Stimulated activated CD8-positive, alpha-beta memory T cell treated with anti-CD3 and anti-CD28 coated beads, Interleukin-7, amount 100 ng/mL, for 4 hours (primary cell): Measurements from ENCODE around the gene CPNE5.

Experiments used
- DNase-seq, 2 donors: peaks; one replicate each; pipeline ENCODE4 v3.0.0-alpha.2; 2020; ENCODE audit warnings: low read depth in 2 of 2

Gene CPNE5

DNA sequence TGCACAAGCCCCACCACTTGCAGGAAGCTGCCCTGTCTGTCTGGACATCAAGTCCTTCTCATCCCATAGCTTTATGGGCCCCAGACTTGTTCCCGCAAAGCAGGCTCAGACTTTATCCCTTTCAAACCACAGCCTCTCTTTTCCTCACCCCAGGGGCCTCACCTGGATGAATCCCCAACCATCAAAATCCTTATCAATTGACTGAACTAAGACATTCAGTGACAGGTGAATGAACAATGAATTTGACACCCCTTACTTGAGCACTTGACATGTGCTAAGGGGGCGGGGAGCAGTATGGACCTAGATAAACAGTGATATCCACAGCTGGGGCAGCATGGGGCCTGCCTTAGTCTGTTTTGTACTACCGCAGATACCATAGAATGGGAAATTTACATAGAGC lies 136.6 kb downstream of the CPNE5 start:
- DNase-seq = no peak

DNA sequence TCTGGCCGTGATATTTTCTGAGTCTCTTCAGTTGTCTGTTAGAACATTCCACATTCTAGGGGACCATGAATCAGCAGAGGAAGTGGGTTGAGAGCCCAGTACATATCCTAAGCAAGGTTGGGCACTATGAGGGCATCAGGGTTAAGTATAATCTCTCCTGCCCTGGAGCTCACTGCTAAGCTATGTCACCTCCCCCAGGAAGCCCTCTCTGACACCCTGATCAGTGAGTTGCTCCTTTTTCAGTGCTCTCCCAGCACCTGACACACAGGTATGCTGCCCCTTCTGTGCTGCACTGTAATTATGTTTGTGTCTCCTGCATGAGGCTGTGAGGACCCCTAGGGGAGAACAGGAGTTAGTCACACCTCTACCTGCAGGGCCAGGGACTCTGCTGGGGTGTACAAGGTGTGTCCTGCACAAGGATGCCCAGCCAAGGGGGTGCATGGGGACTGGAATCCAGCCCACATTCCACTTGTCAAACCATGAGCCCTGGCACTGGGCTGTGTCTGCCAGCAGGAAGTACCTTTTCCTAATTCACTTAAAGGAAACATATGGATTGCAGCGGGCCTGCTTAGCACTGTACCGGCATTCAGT lies 137.7 kb downstream of the CPNE5 start:
- DNase-seq = no peak

- DNase-seq = no peak
Measured at GRCh38 chr6:36700831-36701230, 138.4 kb downstream of the CPNE5 start.

DNA sequence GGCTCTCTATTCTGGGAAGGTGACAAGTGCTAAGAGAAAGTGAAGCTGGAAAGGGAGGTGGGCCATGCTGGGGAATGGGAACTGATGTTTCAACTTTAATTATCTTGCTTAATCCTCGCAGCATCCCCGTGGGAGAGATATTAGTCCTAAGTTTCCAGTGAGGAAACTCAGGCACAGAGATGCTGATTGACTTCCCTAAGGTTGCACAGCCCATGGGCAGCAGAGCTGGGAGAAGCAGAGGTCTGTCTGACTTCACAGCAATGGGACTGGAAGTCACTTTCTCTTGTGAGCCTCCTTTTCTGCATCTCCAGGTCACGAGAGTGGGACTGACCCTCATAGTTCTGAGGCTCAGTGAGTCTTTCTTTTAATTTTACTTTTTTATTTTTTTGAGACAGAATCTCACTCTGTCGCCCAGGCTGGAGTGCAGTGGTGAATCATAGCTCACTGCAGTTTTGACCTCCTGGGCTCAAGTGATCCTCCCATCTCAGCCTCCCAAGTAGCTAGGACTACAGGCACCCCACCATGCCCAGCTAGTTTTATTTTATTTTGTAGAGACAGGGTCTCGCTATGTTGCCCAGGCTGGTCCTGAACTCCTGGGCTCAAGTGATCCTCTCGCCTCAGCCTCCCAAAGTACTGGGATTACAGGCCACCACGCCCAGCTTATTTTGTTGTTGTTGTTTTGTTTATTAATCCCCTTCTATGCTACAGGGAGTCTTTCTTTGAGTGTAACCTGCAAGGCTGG lies 139.0 kb downstream of the CPNE5 start:
- DNase-seq = no peak

- DNase-seq = no peak
Measured at GRCh38 chr6:36699348-36699747, 139.9 kb downstream of the CPNE5 start.

DNA sequence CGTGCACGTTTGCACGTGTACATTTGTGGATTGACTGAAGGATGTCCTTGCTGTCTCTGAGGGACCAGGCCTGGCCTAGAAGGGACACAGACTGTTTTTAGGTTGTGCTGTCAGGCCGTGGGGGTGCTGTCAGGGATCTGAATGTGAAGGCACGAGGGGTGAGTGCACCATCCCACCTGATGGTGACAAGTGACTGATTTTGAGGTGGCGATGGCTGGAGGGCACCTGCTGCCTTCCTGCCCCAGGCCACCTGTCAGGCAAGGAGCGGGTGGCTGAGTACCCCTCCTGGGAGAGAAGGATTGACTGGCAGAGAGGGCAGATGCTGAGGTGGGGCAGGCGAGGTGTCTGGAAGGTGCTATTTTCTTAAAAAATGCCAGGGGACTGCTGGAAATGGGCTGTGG lies 140.4 kb downstream of the CPNE5 start:
- no peak for DNase-seq

GRCh38 chr6:36698196-36698595 lies 141.0 kb downstream of the CPNE5 start:
- DNase-seq = no peak

DNA sequence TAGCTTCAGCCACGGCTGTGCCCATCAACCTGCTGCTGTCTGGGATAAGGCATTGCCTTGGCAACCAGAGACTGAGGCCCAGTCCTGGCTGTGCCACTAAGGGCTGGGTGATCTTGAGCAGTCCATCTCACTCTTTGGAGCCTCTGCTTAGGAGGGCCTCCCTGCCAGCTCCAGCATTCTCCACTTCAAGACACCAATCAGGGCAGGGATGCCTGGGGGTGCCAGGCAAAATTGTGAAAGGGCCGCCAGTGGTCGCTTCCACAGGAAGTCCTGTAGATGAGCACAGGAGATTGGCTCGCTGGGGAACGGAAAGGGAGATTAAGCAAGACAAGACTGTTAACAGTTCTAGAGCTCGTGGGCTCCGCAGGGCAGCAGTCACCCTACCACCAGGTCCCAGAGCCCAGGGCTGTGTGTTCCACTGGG lies 141.8 kb downstream of the CPNE5 start, which contains the start of gene RAB44:
Gene RAB44 (plus strand): TSS at position 346 of the 423 bp plus-strand sequence. CDS start 6,410 bp downstream, outside the sequence.
- DNase-seq = no peak

DNA sequence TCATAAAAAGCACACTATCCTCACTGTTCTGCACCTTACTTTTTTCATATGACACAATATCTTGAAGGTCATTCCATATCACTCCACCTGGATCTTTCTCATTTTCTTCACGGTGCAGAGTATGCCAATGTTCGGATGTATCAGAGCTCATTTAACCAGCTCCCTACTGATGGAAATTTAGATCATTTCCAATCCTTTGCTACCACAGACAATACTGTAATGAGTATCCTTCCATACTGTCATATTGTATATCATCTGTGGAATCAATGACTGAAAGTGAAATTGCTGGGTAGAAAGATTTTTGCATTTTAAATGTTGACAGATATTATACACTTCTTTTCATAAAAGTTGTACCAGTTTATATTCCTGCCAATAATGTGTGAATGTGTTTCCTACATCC lies 143.8 kb downstream of the CPNE5 start:
- no peak for DNase-seq

- DNase-seq = no peak
Measured at GRCh38 chr6:36694616-36695015, 144.6 kb downstream of the CPNE5 start.

DNA sequence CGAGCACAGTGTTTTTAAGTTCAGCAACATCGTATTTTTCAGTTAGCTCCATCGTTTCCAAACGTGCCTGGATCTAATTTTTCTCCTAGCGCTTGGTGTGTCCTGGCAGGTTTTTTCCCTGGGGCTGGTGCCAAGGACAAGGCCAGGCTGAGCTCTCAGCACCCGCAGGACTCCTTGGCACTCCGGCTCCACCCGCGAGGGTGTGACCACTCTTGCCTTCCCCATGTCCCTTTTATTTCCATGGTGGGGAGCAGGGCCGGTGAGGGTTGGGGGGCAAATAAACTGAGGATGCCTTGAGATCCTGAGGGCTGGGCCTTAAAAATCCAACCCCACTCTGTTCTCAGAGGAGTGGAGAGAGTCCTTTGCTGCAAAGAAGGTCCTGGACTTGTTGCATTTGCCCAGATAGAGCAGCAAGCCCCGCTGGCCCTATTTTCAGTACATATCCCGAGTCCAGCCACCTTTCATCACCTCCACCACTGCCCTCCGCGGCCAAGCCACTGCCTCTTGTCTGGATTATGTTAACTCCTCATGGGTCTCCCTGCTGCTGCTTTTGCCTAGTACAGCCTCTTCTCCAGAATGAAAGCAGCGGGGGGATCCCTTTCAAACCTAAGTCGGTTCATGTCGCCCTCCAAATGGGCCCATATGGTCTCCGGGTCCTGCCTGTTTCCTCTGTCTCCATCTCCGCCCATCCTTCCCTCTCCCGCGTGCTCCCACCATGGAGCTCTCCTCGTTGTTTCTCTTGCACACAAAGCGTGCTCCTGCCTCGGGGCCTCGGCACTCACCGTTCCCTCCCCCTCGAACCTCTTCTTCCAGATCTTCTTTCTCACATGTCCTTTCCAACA lies 146.2 kb downstream of the CPNE5 start:
- DNase-seq = no peak

- DNase-seq = no peak
Measured at GRCh38 chr6:36692220-36692619, 147.0 kb downstream of the CPNE5 start.

DNA sequence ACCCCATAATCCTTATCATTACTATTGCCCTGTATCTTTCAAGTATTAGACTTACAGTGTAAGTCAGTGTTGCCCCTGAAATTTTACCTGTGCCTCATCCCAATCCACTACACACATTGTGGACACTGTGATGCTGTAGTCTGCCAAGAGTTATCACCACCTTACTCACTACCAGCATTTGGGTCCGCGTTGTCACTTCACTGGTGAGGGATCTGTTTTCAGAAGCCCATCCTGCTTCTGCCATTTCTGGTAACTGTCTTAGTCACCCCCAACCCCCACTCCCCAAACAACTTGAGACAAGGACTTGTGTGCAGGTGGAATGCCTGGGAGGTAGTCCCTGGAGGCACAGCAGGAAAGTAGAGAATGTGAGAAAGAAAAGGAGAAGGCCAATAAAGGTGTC lies 147.6 kb downstream of the CPNE5 start:
- DNase-seq = no peak

- no peak for DNase-seq
Measured at GRCh38 chr6:36691011-36691410, 148.2 kb downstream of the CPNE5 start.
